Measurements from ENCODE around the gene SSR3. TPM values are rescaled to one million over a fixed set of nuclear protein-coding genes. Genes with fewer than 3 reads are reported as not detected.
A peak's percentile ranks its signal among the peaks of the same experiment; 100 is the strongest.

The SSR3 gene
- 100 to 1,000 TPM in 1 of 5 donors, 10 to 100 TPM in 4; 68.0 to 112 (median 92.0) TPM for total RNA-seq
- 89.1 TPM for total RNA-seq (2013)
- total RNA-seq: 84.4 to 300 (median 109) reads per million in 29 experiments

DNA sequence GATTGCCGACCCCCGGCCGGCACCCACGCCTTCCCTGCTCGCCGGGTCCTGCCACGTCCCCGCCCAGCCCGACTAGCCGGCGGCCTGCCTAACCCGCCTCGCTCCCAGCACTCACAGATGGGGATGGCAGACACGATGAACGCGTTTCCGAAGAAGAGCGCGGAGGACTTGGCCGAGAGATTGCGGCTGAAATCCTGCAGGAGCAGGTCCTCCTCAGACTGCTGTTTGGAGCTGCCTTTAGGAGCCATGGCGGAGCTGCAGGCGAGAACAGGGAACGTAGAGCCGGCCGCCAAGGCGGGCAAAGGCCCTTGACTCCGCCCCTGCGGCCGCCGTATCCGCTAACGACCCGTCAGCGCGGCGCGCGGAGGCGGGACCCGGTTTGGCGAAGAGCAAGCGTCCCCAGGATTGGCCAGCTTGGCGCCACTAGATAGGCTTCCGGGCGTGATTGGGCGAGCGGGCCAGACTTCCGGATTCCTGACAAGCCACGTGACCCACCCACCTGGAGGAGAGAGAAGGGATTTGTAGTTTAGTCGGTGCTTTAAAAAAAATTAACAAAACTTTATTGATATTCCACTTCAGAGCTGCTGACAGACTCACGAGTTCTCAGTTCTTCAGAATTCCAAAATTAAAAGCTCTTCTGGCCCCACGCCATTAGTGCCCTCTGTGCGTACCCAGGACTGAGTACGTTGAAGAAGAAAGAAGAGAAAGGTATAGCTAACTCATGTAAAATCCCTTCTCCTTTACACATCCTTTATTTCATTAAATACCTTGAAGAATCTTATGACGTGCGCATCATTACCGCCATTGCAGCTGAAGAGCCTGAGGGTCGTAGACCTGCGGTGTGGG is at the start of gene SSR3:
Gene SSR3, minus strand, starts transcription at position 276 of the 846 bp plus-strand sequence. Its CDS starts 28 bp downstream, at position 248.
- H3K4me1 ChIP-seq (ENCODE audit: control insufficient read depth in 1 of 2, extremely low read depth in 1 of 2, insufficient read depth in 2 of 2, low read length in 2 of 2): peaks cover 11 to 15% of the 10 kb centered on the region in 2 experiments
- H3K27me3 ChIP-seq (replicated peaks in 1 of 2; ENCODE audit: control insufficient read depth in 2 of 2, extremely low read depth in 1 of 2, insufficient read depth in 2 of 2, low read length in 1 of 2): no peaks in the 10 kb centered on the region
- peak within 1 kb of the TSS; percentile 65 for H3K27ac ChIP-seq (ENCODE audit: low read length)
- H3K36me3 ChIP-seq (ENCODE audit: control insufficient read depth in 2 of 2, extremely low read depth in 1 of 2, insufficient read depth in 1 of 2, low read length in 1 of 2): peaks cover 3 to 10% of the 10 kb centered on the region in 2 donors
- DNase-seq: peak; percentile 95 to 99 (median 98)
- Mint-ChIP-seq H3K9me3 (no peaks in the 10 kb centered on the region), H3K27ac (peak within 1 kb of the TSS; percentile 91 to 92), H3K36me3 (peaks cover 23% of the 10 kb centered on the region), H3K27me3 (no peaks in the 10 kb centered on the region), H3K4me3 (peak within 1 kb of the TSS; percentile 90 to 97 (median 96)), H3K4me1 (peaks cover 48 to 55% (median 49%) of the 10 kb centered on the region in 3 donors)
- peak; percentile 98 to 100 (median 99) for ATAC-seq (replicated peaks in 1 of 4)
- 0% methylated on average over 44 of the region's 60 CpGs for WGBS (ENCODE audit: insufficient coverage)
- ChIA-PET POLR2A (interaction anchor here (0.5 to 1.6 kb wide), 16 partner anchors 8 to 605 kb away, joined by 3 to 11 read pairs (median 3); partner anchors contain the start of gene CCNL1 (in 1 of the 2)), CTCF (interaction anchor here (0.5 to 1.8 kb wide), 25 partner anchors 9 to 1555 kb away, joined by 3 to 12 read pairs (median 4); partner anchors contain the start of genes C3orf33 (in 1 of the 2), CCNL1 (in 1 of the 2) and RSRC1 (in 1 of the 2))
- no peaks in the 10 kb centered on the region for H3K9me3 ChIP-seq
- peak within 1 kb of the TSS; percentile 63 to 89 for H3K4me3 ChIP-seq (ENCODE audit: control insufficient read depth in 1 of 2, extremely low read depth in 1 of 2, low read length in 1 of 2)

DNA sequence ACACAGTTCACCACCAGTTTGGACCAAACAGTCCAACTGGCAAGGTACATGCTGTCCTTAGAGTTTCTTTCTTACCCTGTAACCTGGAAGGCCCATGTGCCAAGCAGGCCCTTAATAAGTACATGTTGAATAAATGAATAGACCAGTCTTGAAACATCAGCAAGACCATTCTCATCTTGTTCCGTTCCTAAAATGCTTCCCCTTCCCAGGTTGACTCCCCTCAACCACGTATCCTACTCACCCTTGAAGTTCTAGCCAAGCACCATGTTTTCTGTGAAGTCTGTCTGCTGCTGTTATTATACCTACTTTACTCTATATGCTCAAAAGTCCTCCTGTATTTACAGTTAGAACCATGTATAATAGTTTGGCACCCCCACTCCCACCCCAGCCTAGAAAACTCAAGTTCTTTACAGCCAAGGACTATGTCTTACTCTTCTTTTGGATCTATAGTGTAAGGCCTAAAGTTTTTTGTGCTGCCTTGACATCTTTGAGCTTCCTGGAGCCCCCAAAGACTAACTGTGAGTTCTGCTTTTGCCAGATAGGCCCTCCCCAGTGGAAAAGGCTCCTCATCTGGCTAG is 49.2 kb upstream of the SSR3 start:
- Histone ChIP-seq H3K9me3 (no peaks in the 10 kb centered on the region), H3K27me3 (replicated peaks in 1 of 2; ENCODE audit: control insufficient read depth in 2 of 2, extremely low read depth in 1 of 2, insufficient read depth in 2 of 2, low read length in 1 of 2) (peaks cover 0 to 9% of the 10 kb centered on the region in 2 experiments), H3K27ac (ENCODE audit: low read length) (no peak overlapping the region), H3K4me3 (ENCODE audit: control insufficient read depth in 1 of 2, extremely low read depth in 1 of 2, low read length in 1 of 2) (no peak overlapping the region), H3K4me1 (ENCODE audit: control insufficient read depth in 1 of 2, extremely low read depth in 1 of 2, insufficient read depth in 2 of 2, low read length in 2 of 2) (peaks cover 3 to 8% of the 10 kb centered on the region in 2 experiments), H3K36me3 (ENCODE audit: control insufficient read depth in 2 of 2, extremely low read depth in 1 of 2, insufficient read depth in 1 of 2, low read length in 1 of 2) (no peaks in the 10 kb centered on the region)
- Mint-ChIP-seq H3K9me3 (no peaks in the 10 kb centered on the region), H3K4me3 (no peak overlapping the region), H3K4me1 (peaks cover 9 to 19% (median 14%) of the 10 kb centered on the region in 3 donors), H3K36me3 (no peaks in the 10 kb centered on the region), H3K27ac (no peak overlapping the region), H3K27me3 (peaks cover 12 to 23% of the 10 kb centered on the region in 2 donors)
- CTCF ChIA-PET: no interaction called here
- 100% methylated on average over 2 of the region's 2 CpGs for WGBS (ENCODE audit: insufficient coverage)
- POLR2A ChIA-PET: no interaction called here
- DNase-seq: no peak
- ATAC-seq (replicated peaks in 1 of 4): no peak

DNA sequence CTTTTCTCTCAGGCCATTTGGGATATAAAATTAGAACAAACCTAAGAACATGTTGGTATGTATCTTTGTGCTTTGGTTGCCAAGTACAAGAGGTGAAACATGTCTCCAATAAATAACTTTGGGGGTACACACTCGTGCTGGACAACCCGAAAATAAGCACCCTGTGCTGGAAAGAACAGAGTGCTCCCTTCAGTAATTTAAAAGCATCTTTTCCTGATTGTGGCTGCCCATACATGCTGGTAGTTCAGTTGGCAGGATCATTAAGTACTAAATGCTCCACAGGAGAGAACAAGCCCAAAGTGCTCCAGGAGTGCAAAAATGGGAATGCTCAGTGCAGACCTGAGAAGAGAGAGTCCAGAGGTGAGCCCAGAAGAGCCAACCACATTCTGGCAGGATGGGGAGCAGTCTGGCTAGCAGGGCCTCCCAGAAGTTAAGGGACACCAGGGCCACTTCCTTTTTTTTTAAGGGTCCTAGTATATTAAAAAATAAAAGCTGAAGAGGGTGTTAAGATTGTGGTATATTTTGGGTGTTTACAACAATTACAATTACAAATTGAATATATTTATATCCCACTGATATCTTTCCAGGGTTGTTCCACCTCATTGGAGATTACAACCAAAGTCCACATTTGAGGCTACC is 48.6 kb upstream of the SSR3 start:
- POLR2A ChIA-PET: interaction anchor here (0.6 kb wide), 2 partner anchors 48 to 56 kb away, joined by 3 read pairs; no protein-coding TSS in a partner anchor

DNA sequence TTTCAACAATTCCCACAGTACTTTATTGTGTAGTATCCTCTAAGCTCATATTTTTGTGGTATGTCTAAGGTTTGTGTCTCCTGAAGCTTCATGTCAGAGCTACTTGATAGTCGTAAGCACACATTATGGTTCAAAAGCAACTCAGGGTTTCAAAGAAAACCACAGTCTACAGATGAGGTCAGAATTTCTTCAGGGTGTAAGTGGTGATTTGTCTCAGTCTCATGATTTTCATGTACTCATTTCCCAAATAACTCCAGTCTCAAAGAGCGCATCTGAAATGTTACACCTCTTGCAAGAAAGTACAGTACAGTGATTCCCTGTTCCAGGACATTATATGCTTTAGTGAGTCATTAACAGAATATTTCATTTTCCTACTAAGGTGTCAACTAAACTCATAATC is 47.5 kb upstream of the SSR3 start:
- H3K27me3 Mint-ChIP-seq: peaks cover 6 to 13% of the 10 kb centered on the region in 2 donors
- no peaks in the 10 kb centered on the region for H3K9me3 ChIP-seq
- H3K4me3 Mint-ChIP-seq: no peak overlapping the region

More for the DNA sequence above, 48.6 kb upstream of the SSR3 start:
- H3K4me3 Mint-ChIP-seq: no peak overlapping the region
- H3K9me3 Mint-ChIP-seq: no peaks in the 10 kb centered on the region
- H3K9me3 ChIP-seq: no peaks in the 10 kb centered on the region
- H3K4me1 Mint-ChIP-seq: peaks cover 9 to 19% (median 14%) of the 10 kb centered on the region in 3 donors
- no peak overlapping the region for H3K27ac ChIP-seq (ENCODE audit: low read length)
- no peaks in the 10 kb centered on the region for H3K36me3 ChIP-seq (ENCODE audit: control insufficient read depth in 2 of 2, extremely low read depth in 1 of 2, insufficient read depth in 1 of 2, low read length in 1 of 2)
- DNase-seq: no peak
- no peaks in the 10 kb centered on the region for H3K36me3 Mint-ChIP-seq
- H3K4me3 ChIP-seq (ENCODE audit: control insufficient read depth in 1 of 2, extremely low read depth in 1 of 2, low read length in 1 of 2): no peak overlapping the region
- H3K4me1 ChIP-seq (ENCODE audit: control insufficient read depth in 1 of 2, extremely low read depth in 1 of 2, insufficient read depth in 2 of 2, low read length in 2 of 2): peaks cover 3 to 8% of the 10 kb centered on the region in 2 experiments
- H3K27ac Mint-ChIP-seq: no peak overlapping the region
- CTCF ChIA-PET: no interaction called here
- peaks cover 0 to 9% of the 10 kb centered on the region in 2 experiments for H3K27me3 ChIP-seq (replicated peaks in 1 of 2; ENCODE audit: control insufficient read depth in 2 of 2, extremely low read depth in 1 of 2, insufficient read depth in 2 of 2, low read length in 1 of 2)
- peaks cover 12 to 17% of the 10 kb centered on the region in 2 donors for H3K27me3 Mint-ChIP-seq
- WGBS (ENCODE audit: insufficient coverage): 100% methylated on average over 2 of the region's 2 CpGs
- no peak for ATAC-seq (replicated peaks in 1 of 4)

DNA sequence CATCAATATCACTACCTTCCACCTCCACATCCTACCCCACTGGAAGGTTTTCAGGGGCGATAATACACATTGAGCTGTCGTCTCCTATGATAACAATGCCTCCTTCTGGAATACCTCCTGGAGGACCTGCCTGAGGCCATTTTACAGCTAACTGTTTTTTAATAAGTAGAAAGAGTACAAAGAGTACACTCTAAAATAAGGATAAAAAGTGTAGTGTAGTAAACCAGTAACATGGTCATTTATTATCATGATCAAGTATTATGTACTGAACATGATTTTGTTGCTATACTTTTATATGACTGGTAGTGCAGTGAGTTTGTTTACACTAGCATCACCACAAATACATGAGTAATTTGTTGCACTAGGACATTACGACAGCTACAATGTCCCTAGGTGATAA is 46.6 kb upstream of the SSR3 start:
- ATAC-seq (replicated peaks in 1 of 4): no peak
- Mint-ChIP-seq H3K27me3 (peaks cover 3 to 13% of the 10 kb centered on the region in 2 donors), H3K4me1 (peaks cover 9 to 16% (median 11%) of the 10 kb centered on the region in 3 donors), H3K9me3 (no peaks in the 10 kb centered on the region), H3K4me3 (no peak overlapping the region), H3K36me3 (no peaks in the 10 kb centered on the region), H3K27ac (no peak overlapping the region)
- WGBS (ENCODE audit: insufficient coverage): no CpG with 5 or more reads among the region's 3 CpGs
- Histone ChIP-seq H3K36me3 (ENCODE audit: control insufficient read depth in 2 of 2, extremely low read depth in 1 of 2, insufficient read depth in 1 of 2, low read length in 1 of 2) (no peaks in the 10 kb centered on the region), H3K27me3 (replicated peaks in 1 of 2; ENCODE audit: control insufficient read depth in 2 of 2, extremely low read depth in 1 of 2, insufficient read depth in 2 of 2, low read length in 1 of 2) (peaks cover 0 to 9% of the 10 kb centered on the region in 2 experiments), H3K9me3 (no peaks in the 10 kb centered on the region), H3K4me3 (ENCODE audit: control insufficient read depth in 1 of 2, extremely low read depth in 1 of 2, low read length in 1 of 2) (no peak overlapping the region), H3K4me1 (ENCODE audit: control insufficient read depth in 1 of 2, extremely low read depth in 1 of 2, insufficient read depth in 2 of 2, low read length in 2 of 2) (peaks cover 3 to 8% of the 10 kb centered on the region in 2 experiments), H3K27ac (ENCODE audit: low read length) (no peak overlapping the region)
- no peak for DNase-seq
- ChIA-PET POLR2A (no interaction called here), CTCF (interaction anchor here in 1 of 2 donors (1.0 kb wide), 1 partner anchor 10 kb away, joined by 5 read pairs; no protein-coding TSS in a partner anchor)

More for the DNA sequence above, 47.5 kb upstream of the SSR3 start:
- ATAC-seq (replicated peaks in 1 of 4) (peak; percentile 44 to 95 (median 81)), DNase-seq (peak in 1 of 35 experiments; percentile 47)
- H3K36me3 ChIP-seq (ENCODE audit: control insufficient read depth in 2 of 2, extremely low read depth in 1 of 2, insufficient read depth in 1 of 2, low read length in 1 of 2): no peaks in the 10 kb centered on the region
- Mint-ChIP-seq H3K36me3 (no peaks in the 10 kb centered on the region), H3K4me1 (peaks cover 9 to 19% (median 14%) of the 10 kb centered on the region in 3 donors), H3K27ac (peak overlapping the region in 1 of 2 donors; percentile 12), H3K9me3 (no peaks in the 10 kb centered on the region)
- H3K27me3 ChIP-seq (replicated peaks in 1 of 2; ENCODE audit: control insufficient read depth in 2 of 2, extremely low read depth in 1 of 2, insufficient read depth in 2 of 2, low read length in 1 of 2): peaks cover 0 to 9% of the 10 kb centered on the region in 2 experiments
- no peak overlapping the region for H3K27ac ChIP-seq (ENCODE audit: low read length)
- POLR2A ChIA-PET: interaction anchor here in 1 of 2 donors (0.9 kb wide), 1 partner anchor 558 kb away, joined by 3 read pairs; no protein-coding TSS in a partner anchor
- H3K4me3 ChIP-seq (ENCODE audit: control insufficient read depth in 1 of 2, extremely low read depth in 1 of 2, low read length in 1 of 2): no peak overlapping the region
- no CpG with 5 or more reads among the region's 2 CpGs for WGBS (ENCODE audit: insufficient coverage)
- CTCF ChIA-PET: interaction anchor here in 1 of 2 donors (0.6 kb wide), 1 partner anchor 598 kb away, joined by 9 read pairs; no protein-coding TSS in a partner anchor
- H3K4me1 ChIP-seq (ENCODE audit: control insufficient read depth in 1 of 2, extremely low read depth in 1 of 2, insufficient read depth in 2 of 2, low read length in 2 of 2): peaks cover 3 to 8% of the 10 kb centered on the region in 2 experiments

All from T-cell (primary cell).